ENCODE measurements around the gene MAN1C1. TPM values are rescaled to one million over a fixed set of nuclear protein-coding genes. Genes with fewer than 3 reads are reported as not detected.

The MAN1C1 gene
- total and polyA plus RNA-seq, 2 donors (not counting 3 experiments of a cell fraction or from before 2014, with no cell fraction given), result 1.5 to 4.0 TPM

DNA sequence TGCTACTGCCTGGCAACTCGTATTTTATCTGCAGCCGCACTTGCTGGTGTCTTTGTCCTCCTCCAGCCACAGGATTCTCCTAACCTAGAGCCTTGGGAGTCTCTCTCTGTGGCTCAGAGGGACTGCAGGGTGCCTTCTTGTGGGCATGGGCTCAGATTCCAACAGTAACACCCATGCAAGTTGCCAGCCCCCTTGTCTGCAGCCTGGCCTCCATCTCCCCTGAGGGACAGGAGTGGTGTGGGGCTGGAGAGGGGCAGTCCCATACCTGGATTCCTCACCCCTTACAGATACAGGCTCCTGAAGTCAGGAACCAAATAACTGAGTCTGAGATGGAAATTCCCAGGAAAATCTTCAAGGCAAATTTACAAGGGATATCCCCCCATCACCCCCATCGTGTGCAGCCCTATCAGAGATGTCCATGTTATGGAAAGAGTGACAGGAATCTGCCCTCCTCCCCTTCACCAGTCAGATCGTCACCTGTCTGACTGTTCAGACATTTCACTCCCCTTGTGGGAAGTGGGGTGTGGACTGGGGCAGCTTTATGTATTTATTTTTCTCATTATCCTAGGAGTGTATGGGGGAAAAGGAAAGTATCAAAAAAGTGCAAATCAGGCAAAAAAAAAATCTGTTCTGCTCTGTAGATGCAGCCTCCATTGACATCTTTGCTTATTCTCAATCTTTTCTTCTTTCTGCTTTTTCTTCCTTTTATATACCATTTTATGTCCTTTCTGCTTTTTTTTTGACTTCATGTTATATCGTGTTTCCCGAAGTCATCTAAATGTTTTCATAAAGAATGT, 70.8 kb downstream of the MAN1C1 start:
- no peak overlapping the region for H3K4me3 ChIP-seq (replicated peaks in 1 of 3; ENCODE audit: insufficient read depth in 1 of 3, low read depth in 1 of 3, low read length in 3 of 3)
- CTCF ChIA-PET, result interaction anchor here (1.4 kb wide), 1 partner anchor 38 kb away, joined by 3 read pairs; no protein-coding TSS in a partner anchor
- dilution Hi-C loops (cut with MboI; ENCODE audit: extremely low pct_ligation_motif_present, low sequenced_read_pairs) (no loop called here), intact Hi-C loops (cut with micrococcal nuclease) (no loop called here)
- no peak overlapping the region for H3K9ac ChIP-seq (replicated peaks; ENCODE audit: extremely low read depth, insufficient read depth, low read length)
- DNase-seq (ENCODE audit: low read depth, low spot score) (no peak), FAIRE-seq (no peak)
- TF ChIP-seq MYC (IDR thresholded peaks at IDR 0.05; ENCODE audit: low read depth, low read length), result no peak
- no peak for TF ChIP-seq JUN (IDR thresholded peaks at IDR 0.05; ENCODE audit: borderline replicate concordance, insufficient read depth, insufficient read length, low read depth)
- no peak for TF ChIP-seq GATA2 (IDR thresholded peaks at IDR 0.05; ENCODE audit: insufficient read depth, insufficient read length, low read depth, low read length)
- no peak for TF ChIP-seq FOS (IDR thresholded peaks at IDR 0.05; ENCODE audit: borderline replicate concordance, insufficient read depth, low read length)
- TF ChIP-seq POLR2AphosphoS5 (IDR thresholded peaks at IDR 0.05; ENCODE audit: insufficient read depth, low read depth, low read length), result no peak
- TF ChIP-seq MAX (IDR thresholded peaks at IDR 0.05; ENCODE audit: insufficient read depth, insufficient read length), result no peak
- no peaks in the 10 kb centered on the region for H3K9me3 ChIP-seq (replicated peaks; ENCODE audit: control insufficient read depth, insufficient read depth, low read length)
- no peak overlapping the region for H3K4me2 ChIP-seq (ENCODE audit: insufficient read depth, low read length)
- H3K36me3 ChIP-seq (ENCODE audit: control insufficient read depth in 2 of 2, extremely low read depth in 1 of 2, insufficient read depth in 2 of 2, low read length in 2 of 2), result no peaks in the 10 kb centered on the region
- no peak overlapping the region for H2AFZ ChIP-seq (ENCODE audit: low read depth, low read length)
- no peaks in the 10 kb centered on the region for H4K20me1 ChIP-seq (replicated peaks; ENCODE audit: control insufficient read depth, extremely low read depth, insufficient read depth, low read length)
- H3K9me1 ChIP-seq (replicated peaks; ENCODE audit: control insufficient read depth, extremely low read depth, insufficient read depth, low read length), result no peaks in the 10 kb centered on the region
- no peaks in the 10 kb centered on the region for H3K79me2 ChIP-seq (ENCODE audit: control insufficient read depth, insufficient read depth, low read length)
- POLR2A ChIA-PET, result no interaction called here
- no TSS peak for BruUV-seq (replicated peaks)
- H3K4me1 ChIP-seq (ENCODE audit: control insufficient read depth, extremely low read depth, insufficient read depth, low read length), result no peaks in the 10 kb centered on the region
- no peak overlapping the region for H3K27ac ChIP-seq (ENCODE audit: insufficient read depth, low read depth, low read length)
- peaks cover 0 to 2% of the 10 kb centered on the region in 2 experiments for H3K27me3 ChIP-seq (ENCODE audit: control insufficient read depth in 2 of 2, insufficient read depth in 2 of 2, low read length in 2 of 2)

Data from endothelial cell of umbilical vein (primary cell).